ENCODE results near the gene BICD2. TPM values are rescaled to one million over a fixed set of nuclear protein-coding genes. Genes with fewer than 3 reads are reported as not detected.
A peak's percentile ranks its signal among the peaks of the same experiment; 100 is the strongest.

BICD2 gene
- polyA plus RNA-seq, 3 donors, result 13.8 to 29.4 (median 25.6) TPM

DNA sequence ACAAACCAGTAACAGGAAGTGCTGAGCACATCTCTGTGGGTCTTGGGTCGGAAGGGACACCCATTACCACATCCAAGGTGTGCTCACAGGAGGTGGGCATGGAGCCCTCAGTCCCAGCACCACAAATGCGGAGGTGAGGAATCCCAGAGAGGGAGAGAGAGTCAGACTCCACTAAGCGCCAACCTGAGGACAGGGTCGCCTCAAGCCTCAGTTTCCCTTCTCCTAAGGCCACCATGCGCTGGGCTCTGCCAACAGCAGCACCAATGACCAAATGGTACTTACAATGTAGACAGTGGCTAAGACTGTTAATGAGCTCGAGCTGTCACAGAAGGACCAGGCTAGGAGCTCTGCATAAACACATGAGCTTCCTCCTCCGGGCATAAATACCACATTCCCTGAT is 43.1 kb downstream of the BICD2 start:
- Mint-ChIP-seq H3K4me1 (peaks cover 24% of the 10 kb centered on the region), H3K9me3 (no peaks in the 10 kb centered on the region), H3K27me3 (ENCODE audit: low read depth in 3 of 3) (peaks cover 0 to 4% (median 0%) of the 10 kb centered on the region in 3 donors), H3K27ac (peak overlapping the region in 3 of 7 donors; percentile 65 to 81 (median 69)), H3K36me3 (peaks cover 72 to 91% of the 10 kb centered on the region in 2 donors), H3K4me3 (no peak overlapping the region)
- TF ChIP-seq, protein P1, sequence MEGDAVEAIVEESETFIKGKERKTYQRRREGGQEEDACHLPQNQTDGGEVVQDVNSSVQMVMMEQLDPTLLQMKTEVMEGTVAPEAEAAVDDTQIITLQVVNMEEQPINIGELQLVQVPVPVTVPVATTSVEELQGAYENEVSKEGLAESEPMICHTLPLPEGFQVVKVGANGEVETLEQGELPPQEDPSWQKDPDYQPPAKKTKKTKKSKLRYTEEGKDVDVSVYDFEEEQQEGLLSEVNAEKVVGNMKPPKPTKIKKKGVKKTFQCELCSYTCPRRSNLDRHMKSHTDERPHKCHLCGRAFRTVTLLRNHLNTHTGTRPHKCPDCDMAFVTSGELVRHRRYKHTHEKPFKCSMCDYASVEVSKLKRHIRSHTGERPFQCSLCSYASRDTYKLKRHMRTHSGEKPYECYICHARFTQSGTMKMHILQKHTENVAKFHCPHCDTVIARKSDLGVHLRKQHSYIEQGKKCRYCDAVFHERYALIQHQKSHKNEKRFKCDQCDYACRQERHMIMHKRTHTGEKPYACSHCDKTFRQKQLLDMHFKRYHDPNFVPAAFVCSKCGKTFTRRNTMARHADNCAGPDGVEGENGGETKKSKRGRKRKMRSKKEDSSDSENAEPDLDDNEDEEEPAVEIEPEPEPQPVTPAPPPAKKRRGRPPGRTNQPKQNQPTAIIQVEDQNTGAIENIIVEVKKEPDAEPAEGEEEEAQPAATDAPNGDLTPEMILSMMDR (IDR thresholded peaks at IDR 0.05), result no peak
- H2AFZ ChIP-seq (ENCODE audit: insufficient read depth, low read depth, low read length, poor library complexity, severe bottlenecking), result no peak overlapping the region
- 67% methylated on average over 3 of the region's 7 CpGs for WGBS (ENCODE audit: insufficient coverage)
- H3K27ac ChIP-seq (ENCODE audit: low read depth in 1 of 2, low read length in 2 of 2), result peak overlapping the region in 1 of 2 donors; percentile 29
- H3K4me3 ChIP-seq (replicated peaks in 1 of 3; ENCODE audit: low read depth in 2 of 3, low read length in 3 of 3), result no peak overlapping the region
- no peak overlapping the region for H3K4me2 ChIP-seq (replicated peaks; ENCODE audit: extremely low read depth, low read length, poor library complexity, severe bottlenecking)
- peaks cover 12 to 15% of the 10 kb centered on the region in 2 donors for H3K4me1 ChIP-seq (ENCODE audit: control insufficient read depth in 1 of 2, insufficient read depth in 2 of 2, low read length in 2 of 2)
- no peaks in the 10 kb centered on the region for H3K27me3 ChIP-seq (ENCODE audit: control insufficient read depth in 2 of 2, insufficient read depth in 2 of 2, low read length in 2 of 2)
- peaks cover 96% of the 10 kb centered on the region for H4K20me1 ChIP-seq (ENCODE audit: insufficient read depth, low read length)
- H3K79me2 ChIP-seq (ENCODE audit: insufficient read depth, low read length), result peaks cover 29% of the 10 kb centered on the region
- no peak for DNase-seq
- no peak overlapping the region for H3K9ac ChIP-seq (ENCODE audit: insufficient read depth, low read length, poor library complexity, severe bottlenecking)
- peaks cover 90 to 100% of the 10 kb centered on the region in 2 donors for H3K36me3 ChIP-seq (replicated peaks in 1 of 2; ENCODE audit: control insufficient read depth in 1 of 2, insufficient read depth in 2 of 2, low read length in 2 of 2)
- H3K9me3 ChIP-seq (replicated peaks in 1 of 2; ENCODE audit: control insufficient read depth in 1 of 2, insufficient read depth in 1 of 2, low read length in 2 of 2), result no peaks in the 10 kb centered on the region
- intact Hi-C loops (cut with micrococcal nuclease), result no loop called here

DNA sequence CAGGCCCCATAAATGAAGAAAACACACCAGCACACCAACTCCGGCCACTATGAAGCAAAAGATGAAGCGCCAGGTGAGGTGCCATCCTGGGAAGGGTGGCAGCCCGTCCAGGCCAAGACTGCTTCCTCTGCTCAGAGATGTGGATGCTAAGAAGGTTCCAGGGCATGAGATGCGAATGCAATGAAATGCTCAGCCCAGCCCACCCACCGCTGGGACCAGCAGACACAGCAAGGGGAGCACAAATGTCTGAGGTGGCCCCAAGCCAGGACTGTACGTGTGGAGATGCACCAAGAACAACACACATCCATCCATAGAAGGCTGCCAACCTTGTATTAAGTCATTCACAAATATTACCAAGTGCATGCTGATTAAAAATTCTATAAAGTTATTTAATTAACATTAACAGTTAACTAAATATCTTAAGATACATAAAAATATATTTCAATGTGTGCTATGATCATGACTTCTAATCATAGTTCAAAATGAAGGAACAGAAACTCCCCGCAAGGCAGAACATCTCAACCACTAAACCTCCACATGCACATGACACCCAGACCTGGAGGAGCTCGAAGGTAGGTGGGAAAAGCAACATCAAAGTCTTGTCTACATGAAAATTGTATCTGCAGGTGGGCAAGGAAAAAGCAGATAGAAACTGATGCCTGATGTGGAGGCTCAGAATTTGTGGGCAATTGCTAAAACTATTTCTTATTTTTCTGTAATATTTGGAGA is 43.7 kb downstream of the BICD2 start:
- WGBS (ENCODE audit: insufficient coverage), result no CpG with 5 or more reads among the region's 8 CpGs
- H2AFZ ChIP-seq (ENCODE audit: insufficient read depth, low read depth, low read length, poor library complexity, severe bottlenecking), result no peak overlapping the region
- intact Hi-C loops (cut with micrococcal nuclease), result no loop called here
- H3K9ac ChIP-seq (ENCODE audit: insufficient read depth, low read length, poor library complexity, severe bottlenecking), result no peak overlapping the region
- Mint-ChIP-seq H3K9me3 (no peaks in the 10 kb centered on the region), H3K27me3 (ENCODE audit: low read depth in 3 of 3) (peaks cover 0 to 4% (median 0%) of the 10 kb centered on the region in 3 donors), H3K4me1 (peaks cover 24% of the 10 kb centered on the region), H3K27ac (peak overlapping the region in 4 of 7 donors; percentile 65 to 81 (median 68)), H3K36me3 (peaks cover 66 to 91% of the 10 kb centered on the region in 2 donors), H3K4me3 (no peak overlapping the region)
- H3K4me2 ChIP-seq (replicated peaks; ENCODE audit: extremely low read depth, low read length, poor library complexity, severe bottlenecking), result no peak overlapping the region
- no peak for DNase-seq
- H3K27ac ChIP-seq (ENCODE audit: low read depth in 1 of 2, low read length in 2 of 2), result peak overlapping the region in 1 of 2 donors; percentile 29
- H3K36me3 ChIP-seq (replicated peaks in 1 of 2; ENCODE audit: control insufficient read depth in 1 of 2, insufficient read depth in 2 of 2, low read length in 2 of 2), result peaks cover 87 to 100% of the 10 kb centered on the region in 2 donors
- H4K20me1 ChIP-seq (ENCODE audit: insufficient read depth, low read length), result peaks cover 96% of the 10 kb centered on the region
- H3K9me3 ChIP-seq (replicated peaks in 1 of 2; ENCODE audit: control insufficient read depth in 1 of 2, insufficient read depth in 1 of 2, low read length in 2 of 2), result no peaks in the 10 kb centered on the region
- no peaks in the 10 kb centered on the region for H3K27me3 ChIP-seq (ENCODE audit: control insufficient read depth in 2 of 2, insufficient read depth in 2 of 2, low read length in 2 of 2)
- TF ChIP-seq, protein P1 (IDR thresholded peaks at IDR 0.05), result no peak
- no peak overlapping the region for H3K4me3 ChIP-seq (replicated peaks in 1 of 3; ENCODE audit: low read depth in 2 of 3, low read length in 3 of 3)
- H3K79me2 ChIP-seq (ENCODE audit: insufficient read depth, low read length), result peaks cover 23% of the 10 kb centered on the region
- peaks cover 12 to 15% of the 10 kb centered on the region in 2 donors for H3K4me1 ChIP-seq (ENCODE audit: control insufficient read depth in 1 of 2, insufficient read depth in 2 of 2, low read length in 2 of 2)
